ENCODE results near the gene ATP6V0E1.

GRCh38 chr5:172975289-172975688, 8.3 kb upstream of the ATP6V0E1 start:
- TF ChIP-seq CTCF (IDR thresholded peaks at IDR 0.05) (no peak), POLR2A (IDR thresholded peaks at IDR 0.05) (no peak)

Data from body of pancreas (tissue), 4 donors.